NCI-H510A (cell line): Measurements from ENCODE around the gene PAXX.

Experiments
- DNase-seq: peaks from one replicate; lab custom pipeline; 2025; lab: John Stamatoyannopoulos, UW

Gene PAXX

DNA sequence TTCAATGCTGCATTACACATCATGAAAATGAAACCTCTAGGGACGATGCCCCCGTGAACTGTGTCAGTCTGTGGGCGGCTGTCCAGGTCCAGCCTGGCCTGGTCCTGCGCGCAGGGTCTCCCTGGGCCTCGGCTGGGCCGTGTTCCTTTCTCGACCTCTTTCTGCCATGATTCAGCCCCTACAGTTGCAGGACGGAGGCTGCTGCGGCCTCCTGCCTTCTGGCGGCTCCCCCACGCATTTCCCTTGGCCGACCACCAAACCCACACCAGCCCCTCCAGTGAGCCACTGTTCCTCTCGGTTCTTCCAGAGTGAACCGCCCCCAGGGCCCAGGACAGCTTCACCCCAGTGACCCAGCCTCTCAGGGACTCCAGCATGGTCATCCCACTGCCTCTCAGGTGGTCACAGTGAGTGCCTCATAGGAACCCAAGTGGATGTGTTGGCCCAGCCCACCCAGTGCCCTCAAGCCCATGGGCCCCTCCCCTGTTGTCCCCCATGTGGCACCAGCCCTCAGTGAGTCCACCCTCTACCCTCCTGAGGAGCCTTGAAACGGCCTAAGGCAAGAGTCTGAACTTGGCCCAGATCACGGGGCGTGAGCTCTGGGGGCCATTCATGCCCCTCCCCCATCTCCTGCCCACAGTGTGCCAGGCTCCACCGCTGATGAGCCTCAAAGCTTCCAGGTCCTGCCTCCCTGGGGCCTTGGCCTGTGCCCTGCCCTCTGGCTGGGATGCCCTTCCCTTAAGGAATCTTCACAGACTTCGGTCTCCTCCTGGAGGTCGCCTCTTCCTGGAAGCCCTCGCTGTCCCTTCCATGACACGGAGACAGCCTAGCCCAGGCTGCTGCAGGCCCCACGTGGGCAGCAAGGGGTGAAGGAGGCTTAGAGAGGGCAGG is 14.1 kb downstream of the PAXX start:
- DNase-seq, result no peak

DNA sequence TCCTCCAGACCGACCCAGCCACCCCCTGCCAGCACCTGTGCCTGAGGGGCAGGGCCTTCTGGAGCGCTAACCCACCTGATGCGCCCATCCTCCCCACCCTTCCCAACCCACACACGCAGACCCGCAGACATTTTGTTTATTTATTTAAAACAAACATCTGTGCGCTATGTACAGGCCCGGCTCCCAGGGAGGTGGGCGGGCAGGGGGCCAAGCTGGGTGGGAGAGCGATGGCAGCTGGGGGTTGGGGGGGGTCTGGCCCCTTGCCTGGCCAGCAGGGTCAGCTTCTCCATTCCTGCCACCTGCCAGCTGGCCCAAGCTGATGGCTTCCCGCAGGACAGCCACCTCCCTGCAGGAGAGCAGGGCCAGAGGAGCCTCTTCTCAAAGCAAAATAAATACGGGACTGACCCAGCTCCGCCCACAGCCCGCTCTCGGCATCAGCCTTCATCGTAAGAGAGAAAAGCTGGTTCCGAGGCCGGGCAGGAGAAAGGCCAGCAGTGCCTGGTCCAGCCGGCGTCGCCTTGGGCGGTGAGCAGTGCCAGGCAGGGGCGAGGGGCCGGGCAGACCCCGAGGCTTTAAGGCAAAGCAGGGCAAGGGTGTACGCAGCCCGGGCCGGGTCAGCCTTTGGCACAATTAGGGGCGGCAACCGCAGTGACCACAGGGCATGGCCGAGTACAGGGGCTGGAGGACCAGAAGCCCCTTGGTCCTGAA is 15.0 kb downstream of the PAXX start:
- peak; percentile 37 for DNase-seq

DNA sequence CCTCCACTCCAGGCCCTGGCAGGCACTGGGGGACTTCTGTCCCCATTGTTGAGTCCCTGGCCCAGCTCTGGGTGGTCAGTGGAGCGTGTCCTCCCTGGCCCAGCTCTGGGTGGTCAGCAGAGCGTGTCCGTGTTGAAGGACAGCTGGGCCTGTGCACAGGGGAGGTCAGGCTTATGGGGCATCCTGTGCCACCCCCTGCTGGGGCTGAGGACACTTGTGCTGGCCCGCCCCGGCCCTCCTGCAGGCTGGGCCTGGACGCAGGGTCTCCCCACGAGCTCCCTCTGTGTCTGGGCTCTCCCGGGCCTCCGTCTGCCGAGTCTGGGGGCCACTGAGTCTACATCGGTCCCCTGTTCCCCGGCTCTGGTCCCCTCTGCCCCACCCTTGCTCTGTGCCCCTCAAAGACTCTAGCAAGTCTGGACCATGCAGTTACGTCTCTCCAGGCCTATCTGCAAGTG is 15.6 kb downstream of the PAXX start:
- no peak for DNase-seq

DNA sequence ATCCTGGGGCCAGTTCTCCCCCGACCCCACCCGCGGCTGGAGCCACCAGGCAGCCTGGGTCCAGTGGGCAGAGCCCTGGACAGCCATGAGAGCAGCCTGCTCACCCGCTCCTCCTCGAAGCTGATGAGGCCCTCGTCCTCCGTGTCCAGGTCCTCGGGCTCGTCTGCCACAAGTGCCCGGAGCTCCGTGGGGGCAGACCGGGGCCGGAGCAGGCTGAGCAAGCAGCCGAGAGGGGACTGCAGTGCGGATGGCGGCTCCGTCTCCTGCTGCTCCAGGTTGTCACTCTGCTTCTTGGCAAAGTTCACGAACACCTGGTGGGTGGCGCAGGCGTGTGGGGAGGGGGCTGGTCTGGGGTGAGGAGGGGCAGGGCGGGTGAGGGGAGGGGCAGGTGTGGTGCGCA is 16.1 kb downstream of the PAXX start:
- DNase-seq, result no peak

DNA sequence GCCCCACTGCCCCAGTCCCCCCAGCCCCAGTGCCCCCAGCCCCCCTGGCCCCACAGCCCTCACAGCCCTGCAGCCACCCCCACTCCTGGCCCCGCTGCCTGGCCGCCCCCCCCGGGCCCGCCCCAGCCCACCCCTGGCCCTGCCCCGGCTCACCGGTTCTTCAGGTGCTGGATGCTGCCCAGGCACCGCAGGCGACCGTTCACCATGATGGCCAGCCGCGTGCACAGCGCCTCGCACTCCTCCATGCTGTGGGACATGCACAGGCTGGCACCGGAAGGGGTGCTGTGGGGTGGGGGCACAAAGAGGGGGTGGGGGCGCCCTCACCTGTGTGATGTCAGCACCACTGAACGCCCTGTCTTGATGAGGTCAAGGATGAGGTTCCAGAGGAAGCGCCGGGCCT is 17.0 kb downstream of the PAXX start:
- no peak for DNase-seq

DNA sequence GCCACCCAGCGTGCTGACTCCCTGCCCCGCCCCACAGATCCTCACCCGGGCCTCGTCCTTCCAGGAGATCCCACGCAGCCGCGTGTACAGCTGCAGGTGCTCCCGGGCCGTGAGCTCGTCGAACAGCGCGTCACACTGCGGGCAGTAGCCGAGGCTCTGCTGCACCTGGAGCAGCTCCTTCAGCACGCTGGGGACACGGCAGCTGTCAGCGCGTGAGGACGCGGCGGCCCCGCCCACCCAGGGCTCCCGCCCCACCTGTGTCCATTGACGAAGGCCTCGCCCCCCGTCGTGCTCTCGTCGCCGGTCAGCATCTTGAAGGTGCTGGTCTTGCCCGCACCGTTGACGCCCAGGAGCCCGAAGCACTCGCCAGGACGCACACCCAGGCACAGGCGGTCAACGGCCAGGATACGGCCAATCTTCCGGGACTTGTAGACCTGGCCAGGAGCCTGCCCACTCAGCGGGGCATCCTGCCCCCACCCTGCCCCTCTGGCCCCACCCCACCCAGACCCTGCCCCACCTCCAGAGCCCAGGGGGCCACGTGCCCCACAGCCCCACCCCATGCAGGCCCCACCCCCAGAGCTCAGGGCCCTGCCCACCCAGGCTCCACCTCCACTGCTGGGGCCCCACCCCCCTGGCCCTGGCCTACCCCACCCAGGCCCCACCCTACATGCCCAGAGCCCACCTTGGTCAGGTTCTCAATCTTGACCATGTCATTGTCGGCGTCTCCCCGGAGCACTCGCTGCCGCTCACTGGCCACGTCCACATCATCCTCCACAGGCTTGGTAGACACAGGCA is 17.9 kb downstream of the PAXX start:
- DNase-seq, result peak; percentile 42

DNA sequence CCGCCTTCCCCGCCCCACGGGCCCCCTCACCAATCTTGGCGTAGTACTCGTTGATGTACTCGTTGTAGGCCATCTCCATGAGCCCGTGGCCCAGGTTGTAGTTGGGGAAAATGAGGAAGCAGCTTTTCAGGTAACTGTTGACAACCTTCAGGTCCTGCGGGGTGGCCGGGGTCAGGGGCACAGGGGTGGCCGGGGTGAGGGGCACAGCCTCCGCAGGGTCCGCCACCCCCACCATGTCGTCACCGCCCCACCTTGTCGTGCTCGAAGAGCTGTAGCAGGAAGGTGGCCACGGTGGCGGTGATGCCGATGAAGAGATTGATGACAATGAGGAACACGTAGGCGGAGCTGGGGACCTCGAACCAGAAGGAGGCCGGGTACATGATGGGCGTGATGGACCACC is 18.9 kb downstream of the PAXX start:
- no peak for DNase-seq

DNA sequence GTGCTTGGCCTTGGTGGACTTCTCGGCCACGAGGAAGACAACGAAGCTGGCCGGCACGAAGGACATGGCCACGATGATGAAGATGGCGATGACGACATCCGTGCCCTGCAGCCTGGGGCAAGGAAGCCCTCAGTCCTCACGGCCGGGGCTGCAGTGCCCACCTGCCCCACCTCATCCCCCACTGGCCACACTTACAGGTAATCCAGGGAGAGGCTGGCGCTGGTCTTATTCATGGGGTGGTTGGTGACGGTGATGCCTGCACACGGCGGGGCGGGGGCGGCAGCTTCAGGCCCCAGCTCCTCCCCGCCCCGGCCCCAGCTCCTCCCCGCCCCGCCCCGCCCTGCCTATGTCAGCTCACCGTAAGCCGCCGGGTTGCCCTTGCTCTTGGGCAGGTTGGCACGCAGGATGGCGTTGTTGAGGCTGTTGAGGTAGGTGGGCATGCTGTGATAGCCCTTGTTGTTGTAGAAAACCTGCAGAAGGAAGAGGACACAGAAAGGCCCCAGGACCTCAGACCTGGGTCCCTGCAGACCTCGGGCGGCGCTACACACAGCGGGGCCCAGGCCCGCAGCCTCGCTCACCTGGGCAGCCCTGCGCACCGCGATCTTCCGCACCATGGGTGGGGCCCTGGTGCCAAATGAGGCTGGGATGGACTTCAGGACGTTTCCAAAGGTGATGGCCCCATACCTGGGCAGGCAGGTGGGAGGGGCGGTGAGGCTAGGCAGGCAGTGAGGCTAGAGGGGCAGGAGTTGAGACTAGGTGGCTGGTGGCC is 19.9 kb downstream of the PAXX start:
- DNase-seq, result no peak

DNA sequence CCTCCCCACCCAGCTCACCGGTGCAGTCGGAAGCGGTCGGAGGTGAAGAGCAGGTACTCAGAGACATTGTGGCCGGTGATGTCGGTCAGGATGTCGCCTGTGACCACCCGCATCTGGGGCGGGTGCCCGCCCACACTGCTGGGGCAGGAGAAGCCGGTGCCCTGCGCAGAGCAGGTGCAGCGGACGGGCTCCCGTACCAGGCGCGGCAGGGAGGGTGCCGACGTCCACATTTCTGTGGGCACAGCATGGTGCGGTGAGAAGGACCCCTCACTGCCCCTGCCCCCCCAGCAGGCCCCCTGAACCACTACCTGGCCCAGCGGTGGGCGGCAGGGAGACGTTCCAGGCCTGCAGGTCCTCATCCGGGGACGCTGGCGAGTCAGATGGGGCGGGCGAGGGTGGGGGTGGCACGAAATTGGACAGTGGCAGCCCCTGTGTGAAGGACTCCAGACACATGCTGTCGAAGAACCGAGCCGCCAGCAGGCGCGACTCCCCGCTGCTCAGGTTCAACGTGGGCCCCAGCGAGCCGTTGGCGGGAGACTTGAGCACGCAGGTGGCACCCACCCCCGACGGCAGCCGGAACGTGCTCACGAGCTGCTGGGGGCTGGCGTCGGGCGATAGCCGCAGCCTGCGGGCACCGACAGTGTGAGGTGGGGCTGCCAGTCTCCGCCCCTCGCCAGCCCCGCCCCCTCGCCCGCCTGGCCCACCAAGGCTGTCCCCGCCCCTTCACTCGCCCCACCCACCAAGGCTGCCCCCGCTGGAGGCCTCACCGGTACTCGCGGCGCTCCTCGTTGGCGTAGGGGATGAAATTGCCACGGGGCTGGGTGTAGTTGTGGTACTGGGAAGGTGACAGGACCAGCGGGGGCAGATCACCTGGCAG is 20.7 kb downstream of the PAXX start:
- no peak for DNase-seq

DNA sequence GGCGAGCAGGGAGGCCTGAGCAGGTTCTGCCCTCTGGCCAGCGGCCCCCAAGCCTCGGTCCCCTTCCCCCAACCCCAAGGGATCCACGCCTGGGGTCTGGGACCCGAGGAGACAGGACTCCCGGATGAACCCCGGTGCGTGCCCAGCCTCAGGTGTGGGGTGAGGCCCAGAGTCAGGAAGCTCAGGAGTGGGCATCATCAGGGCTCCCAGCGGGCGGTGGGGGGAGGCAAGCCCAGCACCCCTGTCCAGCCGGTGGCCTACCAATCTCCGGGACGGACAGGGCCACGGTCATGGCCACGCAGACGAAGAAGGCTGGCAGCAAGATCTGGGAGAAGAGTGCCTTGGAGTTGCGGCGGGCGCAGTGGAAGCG is 21.3 kb downstream of the PAXX start:
- DNase-seq, result no peak

DNA sequence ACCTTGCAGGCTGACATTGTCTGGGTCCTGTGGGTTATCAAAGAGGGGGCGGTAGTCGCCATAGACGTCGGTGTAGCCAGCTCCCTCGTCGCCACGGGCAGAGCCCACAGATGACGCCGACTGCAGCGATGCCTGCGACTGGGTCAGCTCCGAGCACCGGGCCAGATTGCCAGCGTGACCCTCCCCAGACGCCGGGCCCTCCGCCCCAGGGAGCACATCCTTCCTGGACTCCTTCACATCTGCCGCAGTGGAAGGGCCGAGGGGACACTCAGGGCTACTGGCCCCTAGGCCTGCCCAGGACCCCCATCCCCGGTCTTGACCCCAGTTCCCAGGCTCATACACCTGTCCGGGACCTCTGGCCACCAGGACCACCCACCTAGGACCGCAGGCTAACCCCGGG is 21.9 kb downstream of the PAXX start:
- no peak for DNase-seq

DNA sequence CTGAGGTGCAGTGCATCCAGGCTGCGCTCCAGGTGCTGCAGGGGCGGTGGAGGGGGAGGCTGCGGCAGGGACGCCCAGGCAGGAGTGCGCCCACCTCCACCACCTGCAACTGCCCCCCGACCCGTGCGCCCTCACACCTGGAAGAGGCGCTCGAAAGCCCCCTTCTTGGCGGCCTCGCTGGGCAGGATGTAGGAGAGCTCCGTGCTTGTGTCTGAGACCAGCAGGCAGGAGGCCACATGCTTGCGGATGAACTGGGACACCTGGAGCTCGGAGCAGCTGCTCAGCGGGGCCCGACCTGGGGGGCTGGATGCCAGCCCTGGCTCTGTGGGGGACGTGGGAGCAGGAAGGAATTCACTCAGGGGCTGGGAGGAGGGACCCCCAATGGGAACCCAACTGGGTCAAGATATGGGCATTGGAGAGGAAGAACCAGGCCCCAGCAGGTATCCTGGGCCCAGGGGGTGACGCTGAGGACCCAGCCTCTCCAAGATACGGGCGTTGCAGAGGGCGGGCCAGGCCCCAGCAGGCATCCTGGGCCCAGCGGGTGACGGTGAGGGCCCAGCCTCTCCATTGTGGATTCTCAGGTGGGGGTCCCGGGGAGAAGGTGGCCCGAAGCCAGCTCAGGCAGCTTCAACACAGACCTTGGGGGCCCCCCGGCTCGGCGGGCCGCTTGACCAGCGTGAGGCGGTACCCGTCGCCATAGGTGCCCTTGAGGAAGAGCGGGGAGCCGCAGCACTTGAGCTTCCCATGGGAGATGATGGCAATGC is 22.7 kb downstream of the PAXX start:
- no peak for DNase-seq

DNA sequence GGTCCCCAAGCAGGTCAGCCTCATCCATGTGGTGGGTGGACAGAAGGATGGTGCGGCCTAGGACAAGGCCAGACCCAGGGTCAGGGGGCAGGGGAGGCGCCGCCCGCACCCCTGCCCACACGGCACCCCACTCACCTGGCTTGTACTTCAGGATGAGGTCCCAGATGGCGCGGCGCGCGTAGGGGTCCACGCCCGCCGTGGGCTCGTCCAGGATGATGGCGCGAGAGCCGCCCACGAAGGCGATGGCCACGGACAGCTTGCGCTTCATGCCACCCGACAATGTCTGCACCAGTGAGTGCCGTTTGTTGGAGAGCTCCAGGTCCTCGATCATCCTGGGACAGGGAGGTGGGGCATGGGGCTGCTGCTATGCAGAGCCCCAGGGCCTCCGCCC is 23.3 kb downstream of the PAXX start:
- no peak for DNase-seq

DNA sequence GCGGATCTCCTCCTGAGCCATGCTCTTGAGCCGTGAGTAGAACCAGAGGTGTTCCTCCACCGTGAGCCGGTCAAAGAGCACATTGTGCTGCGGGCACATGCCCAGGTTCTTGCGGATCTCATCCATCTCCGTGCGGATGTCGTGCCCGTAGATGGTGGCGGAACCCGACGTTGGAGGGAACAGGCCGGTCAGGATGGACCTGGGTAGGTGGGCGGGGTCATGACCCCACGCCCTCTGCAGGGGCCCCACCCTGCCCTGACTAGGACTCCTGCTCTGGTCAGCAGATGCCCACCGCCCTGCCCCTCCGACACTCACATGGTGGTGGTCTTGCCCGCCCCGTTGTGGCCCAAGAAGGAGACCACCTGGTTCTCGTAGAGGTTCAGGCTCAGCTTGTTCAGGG is 23.8 kb downstream of the PAXX start:
- no peak for DNase-seq

DNA sequence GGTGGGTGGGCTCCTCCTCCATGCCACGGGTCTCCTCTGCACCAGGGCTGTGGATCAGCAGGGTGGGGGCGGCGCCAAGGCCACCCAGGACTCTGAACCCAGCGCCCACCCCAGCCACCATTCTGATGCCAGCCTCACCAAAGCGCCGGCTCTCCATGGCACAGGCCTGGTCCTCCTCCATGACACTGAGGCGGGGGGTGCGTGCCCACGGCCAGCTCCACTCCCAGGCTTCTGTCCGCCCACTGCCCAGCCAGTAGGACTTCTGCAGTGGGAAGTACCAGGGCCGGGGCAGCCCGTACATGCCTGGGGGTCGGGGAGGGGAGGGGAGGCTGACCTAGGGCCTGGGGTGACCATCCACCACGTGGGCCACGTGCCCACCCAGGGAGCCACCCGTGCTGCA is 24.2 kb downstream of the PAXX start:
- no peak for DNase-seq

DNA sequence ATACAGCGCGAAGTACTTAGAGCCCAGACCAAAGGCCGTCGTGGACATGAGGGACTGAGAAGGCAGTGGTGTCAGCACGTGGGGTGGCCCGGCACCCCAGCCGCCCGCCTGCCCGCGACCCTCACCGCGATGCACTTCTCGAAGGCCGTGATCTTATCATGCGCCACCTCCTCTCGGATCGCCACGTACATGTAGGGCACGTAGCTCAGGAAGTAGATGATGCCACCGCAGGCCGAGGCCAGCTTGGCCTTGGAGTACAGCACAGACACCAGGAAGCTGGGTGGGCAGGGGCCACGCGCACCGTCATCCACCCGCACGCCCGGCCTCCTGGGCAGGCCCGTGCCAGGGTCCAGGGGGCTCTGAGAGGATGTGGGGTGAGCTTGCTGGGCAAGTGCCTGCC is 24.8 kb downstream of the PAXX start:
- DNase-seq, result no peak

DNA sequence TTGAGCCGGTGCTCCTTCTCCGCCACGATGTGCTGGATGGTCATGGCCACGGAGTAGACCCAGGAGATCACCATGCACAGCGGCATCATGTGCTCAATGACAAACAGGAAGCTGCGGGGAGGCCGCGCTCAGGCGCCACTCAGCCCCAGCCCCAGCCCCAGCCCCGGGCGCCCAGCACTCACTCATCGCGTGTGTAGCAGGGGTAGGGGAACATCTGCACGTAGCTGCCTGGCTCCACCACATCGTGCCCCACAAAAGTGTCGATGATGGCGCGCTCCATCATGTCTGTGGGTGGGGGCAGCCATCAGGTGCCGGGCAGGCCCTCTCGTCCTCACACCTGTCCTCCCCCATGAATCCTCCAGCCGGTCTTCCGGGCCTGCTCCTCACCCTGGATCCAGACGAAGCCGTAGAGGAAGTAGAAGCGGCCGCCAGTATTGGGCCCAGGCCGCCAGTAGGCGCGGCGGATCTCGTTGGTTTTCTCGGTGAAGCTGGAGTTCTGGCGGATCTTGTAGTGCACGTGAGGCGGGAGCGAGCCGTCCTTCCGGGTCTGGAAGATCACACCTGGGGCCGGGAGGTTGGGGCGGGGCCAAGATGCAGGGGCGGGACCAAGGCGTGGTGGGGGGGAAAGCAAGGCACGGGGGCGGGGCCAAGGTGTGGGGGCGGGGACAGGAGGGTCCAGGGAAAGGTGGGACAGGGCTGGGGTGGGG is 25.7 kb downstream of the PAXX start:
- DNase-seq, result no peak

DNA sequence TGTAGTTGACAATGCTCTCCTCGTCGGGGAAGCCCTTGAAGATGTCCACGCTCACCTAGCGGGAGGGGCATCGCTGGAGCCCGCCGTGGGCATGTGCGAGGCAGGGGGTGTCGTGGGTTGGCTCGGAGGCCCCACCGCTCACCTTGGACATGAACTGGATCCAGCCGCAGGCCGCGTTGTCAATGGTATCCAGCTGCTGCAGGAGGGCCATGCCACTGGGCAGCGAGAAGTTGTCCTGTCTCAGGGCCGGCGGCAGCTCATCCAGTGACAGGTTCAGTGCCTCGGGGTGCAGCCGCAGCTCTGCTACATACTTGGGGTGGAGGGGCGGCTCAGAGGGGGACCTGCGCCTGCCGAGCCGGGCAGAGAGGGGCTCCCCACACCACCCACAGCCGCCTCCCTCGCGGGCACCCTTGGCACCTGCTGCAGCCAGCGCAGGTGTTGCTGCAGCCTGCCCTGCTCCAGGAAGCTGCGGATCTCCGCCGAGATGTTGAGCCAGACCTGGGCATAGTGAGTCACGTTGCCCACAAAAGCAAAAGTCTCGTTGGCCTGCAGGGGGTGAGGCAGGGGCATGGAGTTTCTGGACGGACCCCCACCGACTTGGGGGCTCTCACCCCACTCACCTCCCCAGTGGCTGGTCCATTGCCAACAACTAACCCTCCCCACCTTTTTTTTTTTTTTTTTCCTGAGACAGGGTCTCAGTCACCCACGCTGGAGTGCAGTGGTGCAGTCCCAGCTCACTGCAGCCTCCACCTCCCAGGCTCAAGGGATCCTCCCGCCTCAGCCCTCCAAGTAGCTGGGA is 26.7 kb downstream of the PAXX start:
- no peak for DNase-seq
